ENCODE results near the gene LMBR1L.
"Not testable (repeated sequence)": the region's sequence is repeated elsewhere in the genome, so short reads cannot be mapped to it uniquely, and the experiment has no call there.

LMBR1L gene, protein sequence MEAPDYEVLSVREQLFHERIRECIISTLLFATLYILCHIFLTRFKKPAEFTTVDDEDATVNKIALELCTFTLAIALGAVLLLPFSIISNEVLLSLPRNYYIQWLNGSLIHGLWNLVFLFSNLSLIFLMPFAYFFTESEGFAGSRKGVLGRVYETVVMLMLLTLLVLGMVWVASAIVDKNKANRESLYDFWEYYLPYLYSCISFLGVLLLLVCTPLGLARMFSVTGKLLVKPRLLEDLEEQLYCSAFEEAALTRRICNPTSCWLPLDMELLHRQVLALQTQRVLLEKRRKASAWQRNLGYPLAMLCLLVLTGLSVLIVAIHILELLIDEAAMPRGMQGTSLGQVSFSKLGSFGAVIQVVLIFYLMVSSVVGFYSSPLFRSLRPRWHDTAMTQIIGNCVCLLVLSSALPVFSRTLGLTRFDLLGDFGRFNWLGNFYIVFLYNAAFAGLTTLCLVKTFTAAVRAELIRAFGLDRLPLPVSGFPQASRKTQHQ

DNA sequence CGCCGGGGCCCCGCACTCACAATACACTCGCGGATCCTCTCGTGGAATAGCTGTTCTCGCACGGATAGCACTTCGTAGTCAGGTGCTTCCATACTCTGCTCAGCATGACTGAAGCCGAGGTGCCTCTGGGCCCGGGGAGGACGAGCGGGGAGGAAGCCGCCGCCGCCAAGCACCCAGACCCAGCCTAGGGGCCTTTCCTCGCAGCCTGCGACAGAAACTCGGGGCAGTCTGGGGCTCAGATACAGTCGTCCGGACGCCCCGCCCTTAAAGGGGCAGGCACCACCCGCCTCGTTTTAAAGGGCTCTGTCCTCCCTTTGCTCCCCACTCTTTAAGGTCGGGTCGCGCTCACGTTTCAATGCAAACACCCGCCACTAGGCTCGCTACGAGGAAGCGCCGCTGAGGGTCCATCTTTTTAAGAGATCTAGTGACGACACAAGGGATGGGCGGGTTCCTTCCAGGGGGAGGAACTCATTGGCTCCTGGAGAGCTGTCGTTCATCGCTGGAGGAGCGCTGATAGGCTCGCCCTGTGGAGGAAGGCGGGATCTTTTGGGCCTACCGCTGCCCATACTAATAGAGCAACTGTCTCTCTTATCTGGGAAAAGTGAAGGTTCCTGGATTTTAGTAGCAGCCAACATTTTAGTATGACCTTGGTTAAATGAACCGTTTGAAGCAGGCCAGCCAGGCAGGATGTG lies at the start of gene LMBR1L:
TSS of gene LMBR1L (minus strand) at position 384 of the 692 bp plus-strand sequence. CDS start at position 92, 292 bp downstream.
- Mint-ChIP-seq H3K9me3 (no peaks in the 10 kb centered on the region), H3K4me1 (peaks cover 49% of the 10 kb centered on the region), H3K27me3 (no peaks in the 10 kb centered on the region), H3K4me3 (peak within 1 kb of the TSS; percentile 90 to 99), H3K27ac (peak within 1 kb of the TSS; percentile 98)
- ATAC-seq (peak; percentile 99), DNase-seq (peak; percentile 93 to 95)

DNA sequence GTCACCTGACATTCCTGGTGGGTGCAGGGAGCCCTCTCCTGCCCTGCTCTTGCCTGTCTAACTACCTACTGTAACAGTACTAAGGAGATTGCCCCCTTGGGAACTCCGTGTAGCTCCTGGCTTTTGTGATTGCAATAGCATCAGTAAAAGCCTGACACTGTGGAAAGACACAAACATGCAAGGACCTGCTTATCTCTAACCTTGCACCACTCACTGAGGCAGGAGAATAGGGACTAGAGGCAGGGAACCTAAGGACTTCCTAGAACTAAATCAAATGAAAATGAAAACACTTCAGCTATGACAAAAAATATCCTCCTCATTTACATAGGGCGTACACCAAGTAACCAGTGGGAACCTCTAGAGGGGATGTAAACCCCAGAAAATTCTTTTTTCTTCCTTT lies 49.8 kb upstream of the LMBR1L start:
- H3K4me3 Mint-ChIP-seq = no peak overlapping the region
- no peaks in the 10 kb centered on the region for H3K9me3 Mint-ChIP-seq
- no peak overlapping the region for H3K27ac Mint-ChIP-seq
- H3K4me1 Mint-ChIP-seq = no peaks in the 10 kb centered on the region
- DNase-seq (no peak), ATAC-seq (no peak)
- no peaks in the 10 kb centered on the region for H3K27me3 Mint-ChIP-seq

DNA sequence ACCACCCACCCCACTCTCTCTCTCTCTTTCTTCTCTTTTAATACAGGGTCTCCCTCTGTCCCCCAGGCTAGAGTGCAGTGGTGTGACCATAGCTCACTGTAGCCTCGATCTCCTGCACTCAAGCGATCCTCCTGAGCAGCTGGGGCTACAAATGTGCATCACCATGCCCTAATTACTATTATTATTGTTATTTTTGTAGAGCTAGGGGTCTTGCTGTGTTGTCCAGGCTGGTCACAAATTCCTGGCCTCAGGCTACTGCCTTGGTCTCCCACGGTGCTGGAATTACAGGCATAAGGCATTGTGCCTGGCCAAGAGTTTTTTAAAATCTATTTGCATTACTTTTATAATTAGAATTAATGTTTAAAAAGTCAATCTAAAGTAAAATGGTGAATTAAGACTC lies 43.6 kb upstream of the LMBR1L start:
- Mint-ChIP-seq H3K9me3 (no peaks in the 10 kb centered on the region), H3K27ac (no peak overlapping the region), H3K4me1 (peaks cover 5% of the 10 kb centered on the region), H3K27me3 (no peaks in the 10 kb centered on the region), H3K4me3 (no peak overlapping the region)
- ATAC-seq (no peak), DNase-seq (no peak)

DNA sequence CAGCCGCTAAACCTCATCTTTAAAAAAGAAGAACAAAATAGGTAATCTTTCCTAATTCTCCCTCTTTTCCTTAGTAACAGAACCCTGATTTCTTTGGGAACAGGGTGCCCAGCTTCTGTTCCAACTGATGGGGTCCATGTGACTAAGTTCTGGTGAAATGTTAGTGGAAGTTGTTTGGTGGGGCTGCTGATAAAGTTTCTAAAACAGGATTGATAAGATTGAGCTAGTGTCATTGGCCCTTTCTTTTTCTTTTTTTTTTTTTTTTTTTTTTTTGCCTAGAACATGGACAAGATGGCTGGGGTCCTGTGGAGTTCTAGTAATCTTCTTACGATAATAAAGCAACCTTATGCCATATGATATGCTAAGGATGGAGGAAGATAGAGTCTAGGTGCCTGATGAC lies 36.7 kb upstream of the LMBR1L start:
- no peak for ATAC-seq
- H3K4me3 Mint-ChIP-seq = no peak overlapping the region
- peaks cover 5% of the 10 kb centered on the region for H3K4me1 Mint-ChIP-seq
- no peaks in the 10 kb centered on the region for H3K9me3 Mint-ChIP-seq
- no peaks in the 10 kb centered on the region for H3K27me3 Mint-ChIP-seq
- DNase-seq = no peak
- no peak overlapping the region for H3K27ac Mint-ChIP-seq

DNA sequence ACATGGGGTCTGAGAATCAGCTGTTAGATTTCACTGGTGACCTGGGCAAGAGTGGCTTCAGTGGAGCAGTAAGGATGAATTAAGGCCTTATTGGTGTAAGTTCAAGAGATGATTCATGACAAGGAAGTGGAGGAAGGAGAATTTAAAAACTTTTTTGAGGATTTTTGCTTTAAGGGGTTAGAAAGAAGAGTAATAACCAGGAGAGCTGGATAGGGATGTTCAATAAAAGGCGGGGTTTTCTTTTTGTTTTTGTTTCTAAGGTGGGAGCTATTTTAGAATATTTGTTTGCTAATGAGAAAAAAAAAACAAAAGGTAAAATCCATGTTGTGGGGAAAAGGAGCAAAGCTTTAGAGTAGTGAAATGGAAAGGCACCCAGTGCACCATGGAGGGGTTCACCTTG lies 35.8 kb upstream of the LMBR1L start:
- Mint-ChIP-seq H3K4me1 (peaks cover 5% of the 10 kb centered on the region), H3K27me3 (no peaks in the 10 kb centered on the region), H3K4me3 (no peak overlapping the region), H3K27ac (no peak overlapping the region), H3K9me3 (no peaks in the 10 kb centered on the region)
- DNase-seq (no peak), ATAC-seq (no peak)

DNA sequence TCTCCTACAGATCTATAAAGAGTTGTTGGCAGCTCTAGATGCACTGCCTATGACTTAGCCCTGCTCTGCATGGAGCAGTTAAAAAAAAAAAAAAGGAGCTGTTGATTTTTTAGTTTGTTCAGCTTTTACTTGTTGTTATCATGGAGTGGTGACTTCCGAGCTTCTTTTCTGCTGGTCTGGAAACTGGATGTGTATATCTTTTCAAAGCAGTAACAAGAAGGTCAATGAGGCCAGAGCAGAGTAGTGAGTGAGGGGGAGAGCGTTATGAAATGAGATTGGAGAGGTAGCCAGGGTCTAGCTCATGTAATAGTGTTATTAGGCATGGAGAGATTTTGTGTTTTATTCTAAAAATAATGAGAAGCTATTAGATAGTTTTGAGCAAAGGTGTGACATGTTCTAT lies 33.7 kb upstream of the LMBR1L start:
- DNase-seq (no peak), ATAC-seq (no peak)
- Mint-ChIP-seq H3K4me1 (no peaks in the 10 kb centered on the region), H3K27me3 (no peaks in the 10 kb centered on the region), H3K27ac (no peak overlapping the region), H3K9me3 (no peaks in the 10 kb centered on the region), H3K4me3 (no peak overlapping the region)

DNA sequence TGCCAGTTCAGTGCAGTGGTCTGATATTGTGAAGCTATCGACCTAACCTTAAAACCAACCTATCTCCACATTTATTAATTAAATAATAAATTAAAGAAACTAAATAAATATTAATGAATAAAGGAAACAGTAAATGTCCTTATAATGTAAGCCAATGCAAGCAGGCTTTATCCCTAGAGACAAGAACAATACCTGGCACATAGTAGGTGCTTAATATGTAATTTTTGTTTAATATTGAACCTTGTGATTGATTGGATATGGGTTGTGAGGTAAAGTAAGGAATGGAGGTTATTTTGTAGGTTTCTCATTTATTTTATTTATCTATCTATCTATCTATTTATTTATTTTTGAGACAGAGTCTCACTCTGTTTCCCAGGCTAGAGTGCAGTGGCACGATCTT lies 28.4 kb upstream of the LMBR1L start:
- H3K27ac Mint-ChIP-seq = peak overlapping the region in 1 of 2 donors; percentile 62
- DNase-seq (no peak), ATAC-seq (no peak)
- no peaks in the 10 kb centered on the region for H3K27me3 Mint-ChIP-seq
- H3K9me3 Mint-ChIP-seq = no peaks in the 10 kb centered on the region
- H3K4me3 Mint-ChIP-seq = no peak overlapping the region
- H3K4me1 Mint-ChIP-seq = peaks cover 8% of the 10 kb centered on the region

DNA sequence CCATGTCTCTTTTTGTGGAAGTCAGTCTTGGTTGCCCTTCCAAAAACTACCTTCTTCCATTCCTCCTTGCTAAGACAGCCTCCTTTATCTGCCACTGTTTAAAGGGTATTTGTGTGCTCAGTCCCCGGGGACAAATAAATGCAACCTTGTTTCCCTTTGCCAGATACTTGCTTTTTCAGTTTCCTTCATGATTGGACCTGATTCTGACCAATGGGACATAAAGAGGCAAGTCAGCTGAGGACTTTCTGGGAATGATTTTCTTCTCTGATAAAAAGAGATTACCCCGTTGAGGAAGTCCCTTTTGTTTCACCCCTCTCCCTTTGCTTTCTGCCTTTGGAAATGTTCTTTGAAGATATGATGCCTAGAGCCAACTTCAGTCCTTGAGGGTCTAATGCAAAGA lies 27.9 kb upstream of the LMBR1L start:
- H3K4me3 Mint-ChIP-seq = no peak overlapping the region
- H3K9me3 Mint-ChIP-seq = no peaks in the 10 kb centered on the region

DNA sequence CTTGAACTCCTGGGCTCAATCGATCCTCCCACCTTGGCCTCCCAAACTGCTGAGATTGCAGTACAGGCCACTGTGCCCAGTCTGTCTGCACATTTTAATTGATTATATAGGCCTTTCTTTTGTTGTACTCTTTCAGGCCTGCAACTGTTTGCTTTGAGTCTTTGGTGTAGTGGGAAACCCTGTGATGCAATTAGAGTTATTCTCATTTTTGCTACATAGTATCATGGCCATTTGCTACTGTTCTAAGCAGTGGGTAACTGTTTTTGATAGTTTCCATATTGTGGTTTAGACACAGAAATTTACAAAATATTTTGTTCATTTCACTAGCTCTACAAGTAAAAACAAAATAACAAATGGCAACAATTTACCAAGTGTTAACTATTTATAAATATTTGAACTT lies 26.8 kb upstream of the LMBR1L start:
- no peaks in the 10 kb centered on the region for H3K9me3 Mint-ChIP-seq
- no peak overlapping the region for H3K27ac Mint-ChIP-seq
- no peaks in the 10 kb centered on the region for H3K27me3 Mint-ChIP-seq
- DNase-seq (no peak), ATAC-seq (no peak)
- H3K4me3 Mint-ChIP-seq = no peak overlapping the region
- H3K4me1 Mint-ChIP-seq = peaks cover 23% of the 10 kb centered on the region

More for the DNA sequence above, 27.9 kb upstream of the LMBR1L start:
- Mint-ChIP-seq H3K4me1 (peaks cover 12% of the 10 kb centered on the region), H3K27me3 (no peaks in the 10 kb centered on the region), H3K27ac (peak overlapping the region in 1 of 2 donors; percentile 88)
- ATAC-seq = no peak
- DNase-seq = no peak

DNA sequence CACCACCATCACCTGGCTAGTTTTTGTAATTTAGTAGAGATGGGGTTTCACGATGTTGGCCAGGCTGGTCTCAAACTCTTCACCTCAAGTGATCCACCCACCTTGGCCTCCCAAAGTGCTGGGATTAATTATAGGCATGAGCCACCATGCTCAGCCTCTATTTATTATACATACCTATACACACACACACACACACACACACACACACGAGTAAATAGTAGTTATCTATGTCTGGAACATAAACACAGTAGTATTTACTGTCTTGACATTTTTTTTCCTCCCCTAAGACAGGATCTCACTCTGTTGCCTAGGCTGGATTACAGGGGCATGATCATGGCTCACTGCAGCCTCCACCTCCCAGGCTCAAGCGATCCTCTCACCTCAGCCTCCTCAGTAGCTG lies 26.4 kb upstream of the LMBR1L start:
- H3K4me3 Mint-ChIP-seq, H3K9me3 Mint-ChIP-seq, ATAC-seq, H3K27ac Mint-ChIP-seq, H3K27me3 Mint-ChIP-seq, DNase-seq: not testable (repeated sequence)
- H3K4me1 Mint-ChIP-seq = peaks cover 28% of the 10 kb centered on the region

DNA sequence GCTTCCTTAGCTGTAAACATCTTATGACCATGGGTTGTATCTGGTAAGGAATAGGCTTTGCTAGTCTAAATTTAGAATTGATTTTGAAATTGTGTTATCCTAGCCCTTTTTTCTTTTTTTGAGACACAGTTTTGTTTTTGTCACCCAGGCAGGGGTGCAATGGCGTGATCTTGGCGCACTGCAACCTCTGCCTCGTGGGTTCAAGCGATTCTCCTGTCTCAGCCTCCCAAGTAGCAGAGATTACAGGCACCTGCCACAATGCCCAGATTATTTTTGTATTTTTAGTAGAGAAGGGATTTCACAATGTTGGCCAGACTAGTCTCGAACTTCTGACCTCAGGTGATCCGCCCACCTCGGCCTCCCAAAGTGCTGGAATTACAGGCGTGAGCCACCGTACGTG lies 22.9 kb upstream of the LMBR1L start:
- H3K27ac Mint-ChIP-seq = no peak overlapping the region
- DNase-seq = no peak

DNA sequence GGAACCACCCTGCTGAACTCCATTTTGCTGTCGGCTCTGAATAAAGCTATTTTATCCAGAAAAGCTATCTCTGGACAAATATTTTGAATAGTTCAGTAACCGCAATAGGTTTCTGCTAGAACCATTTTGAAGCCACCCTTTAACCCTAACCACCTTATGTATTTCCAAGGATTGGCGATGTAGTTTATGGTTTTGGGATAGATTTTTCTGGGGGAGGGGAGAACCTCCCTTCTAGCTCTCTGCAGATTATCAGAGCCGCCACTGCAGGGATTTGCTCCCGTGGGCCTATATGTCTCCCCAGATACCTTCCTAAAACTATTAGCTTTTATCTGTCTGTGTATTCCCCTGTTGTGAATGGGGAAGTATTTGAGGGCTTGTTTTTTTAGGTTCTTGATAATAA lies 22.4 kb upstream of the LMBR1L start:
- no peak for DNase-seq
- no peak for ATAC-seq
- Mint-ChIP-seq H3K4me1 (peaks cover 57% of the 10 kb centered on the region), H3K9me3 (no peaks in the 10 kb centered on the region), H3K27ac (no peak overlapping the region), H3K4me3 (peak overlapping the region; percentile 39 to 88), H3K27me3 (no peaks in the 10 kb centered on the region)

More for the DNA sequence above, 22.9 kb upstream of the LMBR1L start:
- H3K4me1 Mint-ChIP-seq = peaks cover 55% of the 10 kb centered on the region
- ATAC-seq = no peak
- peak overlapping the region; percentile 18 to 88 for H3K4me3 Mint-ChIP-seq
- no peaks in the 10 kb centered on the region for H3K9me3 Mint-ChIP-seq
- no peaks in the 10 kb centered on the region for H3K27me3 Mint-ChIP-seq

DNA sequence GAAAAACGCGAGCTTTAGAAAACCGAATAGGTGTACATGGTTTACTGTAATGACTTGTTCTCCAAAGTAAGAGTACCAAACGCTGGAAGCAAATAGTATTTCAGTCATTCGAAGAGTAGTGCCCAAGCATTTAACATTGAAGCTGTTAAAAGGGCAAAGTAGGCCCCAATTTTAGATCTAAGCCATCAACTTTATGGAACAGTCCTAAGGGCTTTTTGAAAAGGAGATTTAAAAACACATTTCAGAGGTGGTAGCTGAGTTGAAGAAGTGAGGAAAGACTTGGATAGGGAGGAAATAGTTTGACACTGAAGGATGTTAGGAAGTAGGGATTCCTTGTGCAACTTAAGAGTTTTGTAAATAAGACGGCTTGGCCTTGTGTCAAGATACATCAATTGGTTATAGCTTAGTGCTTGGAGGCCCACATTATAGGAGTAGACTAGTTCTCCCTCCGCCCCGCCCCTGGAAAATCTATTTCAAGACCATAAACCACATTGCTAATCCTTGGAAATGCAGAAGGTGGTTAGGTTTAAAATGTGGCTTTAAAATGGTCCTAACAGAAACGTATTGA lies 21.3 kb upstream of the LMBR1L start:
- peak; percentile 0 for ATAC-seq
- peaks cover 67% of the 10 kb centered on the region for H3K4me1 Mint-ChIP-seq
- H3K9me3 Mint-ChIP-seq = no peaks in the 10 kb centered on the region
- H3K27me3 Mint-ChIP-seq = no peaks in the 10 kb centered on the region
- peak overlapping the region; percentile 84 to 88 for H3K4me3 Mint-ChIP-seq
- no peak for DNase-seq
- H3K27ac Mint-ChIP-seq = peak overlapping the region; percentile 89 to 94

DNA sequence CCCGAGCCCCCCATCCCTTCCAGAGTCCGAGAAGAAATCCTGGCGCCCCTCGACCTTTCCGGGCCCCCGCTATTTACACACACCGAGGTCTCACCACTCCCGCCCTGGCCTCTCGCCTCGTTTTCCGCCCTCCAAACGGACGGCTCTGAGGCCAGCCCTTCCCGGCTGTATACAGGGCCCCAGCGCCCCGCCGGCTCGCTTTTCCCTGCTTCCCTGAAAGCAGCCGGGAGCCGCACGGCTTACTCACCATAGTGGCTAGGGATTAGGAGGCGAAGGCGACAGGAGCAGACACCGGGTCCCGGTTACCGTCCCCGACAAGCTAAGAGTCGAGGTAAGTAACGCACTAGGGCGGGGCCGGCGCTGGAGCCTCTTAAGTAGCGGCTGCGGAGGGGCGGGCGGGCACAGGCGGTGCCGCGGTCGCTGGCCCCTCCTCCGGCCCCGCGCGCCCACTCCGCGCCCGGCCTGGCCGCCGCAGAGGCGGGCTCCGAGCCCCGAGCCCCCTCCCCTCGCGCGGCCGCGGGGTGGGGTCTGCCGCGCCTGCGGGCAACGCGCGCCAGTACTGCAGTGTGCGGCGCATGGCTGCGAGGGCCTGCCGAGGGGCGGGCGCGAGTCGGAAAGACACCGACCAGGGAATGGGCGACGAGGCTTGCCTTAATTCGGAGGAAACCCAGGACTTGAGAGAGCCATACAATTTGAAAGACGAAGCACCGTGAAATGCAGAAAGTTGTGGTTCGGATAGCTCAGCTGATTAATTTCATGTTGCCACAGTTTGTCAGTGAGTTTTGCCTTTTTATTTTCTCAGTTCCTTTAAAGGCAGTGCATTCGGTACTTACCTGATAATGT lies 20.6 kb upstream of the LMBR1L start, which contains the start of gene TUBA1B:
TSS of gene TUBA1B (minus strand) at position 345 of the 843 bp plus-strand sequence. CDS start at position 250, 95 bp downstream.
- Mint-ChIP-seq H3K27ac (peak within 1 kb of the TSS; percentile 98 to 100), H3K9me3 (no peaks in the 10 kb centered on the region), H3K27me3 (no peaks in the 10 kb centered on the region), H3K4me3 (peak within 1 kb of the TSS; percentile 96 to 97), H3K4me1 (peaks cover 70% of the 10 kb centered on the region)
- ATAC-seq = peak; percentile 83
- peak; percentile 92 to 93 for DNase-seq

Measured in stimulated activated naive CD8-positive, alpha-beta T cell treated with anti-CD3 and anti-CD28 coated beads, Interleukin-15, amount 100 ng/mL, for 72 hours (primary cell).